ENCODE data around the gene PROCR. TPM values are rescaled to one million over a fixed set of nuclear protein-coding genes. Genes with fewer than 3 reads are reported as not detected.

The PROCR gene
- total and polyA plus RNA-seq, 5 donors from 2014 or later = 1.00 to 3.7 (median 1.7) TPM; not detected in 1

DNA sequence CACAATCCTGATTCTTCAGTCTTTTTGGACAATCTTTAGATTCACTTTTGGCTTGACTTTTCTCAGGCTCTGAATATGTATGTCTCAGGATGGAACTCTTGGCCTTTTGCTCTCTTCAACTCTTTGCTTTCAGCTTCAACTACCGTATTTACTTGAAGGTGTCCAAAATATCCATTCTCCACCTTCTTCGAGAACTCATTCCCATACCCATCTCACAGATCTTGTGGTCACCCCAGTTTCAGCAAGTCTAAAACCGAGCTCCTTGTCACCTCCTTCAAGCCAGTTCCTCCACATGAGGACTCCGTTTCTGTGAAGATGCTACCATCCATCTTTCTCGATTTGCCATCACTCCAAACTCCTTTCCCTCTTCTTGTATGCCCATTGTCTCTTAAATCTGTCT lies 52.7 kb downstream of the PROCR start:
- Histone ChIP-seq H3K27ac (ENCODE audit: insufficient read depth, low read length, poor library complexity, severe bottlenecking) (no peak overlapping the region), H3K27me3 (ENCODE audit: control insufficient read depth, insufficient read depth, low read length) (peaks cover 28% of the 10 kb centered on the region), H3K36me3 (ENCODE audit: control insufficient read depth, insufficient read depth, low read length) (no peaks in the 10 kb centered on the region), H3K4me3 (ENCODE audit: low read depth, low read length) (no peak overlapping the region), H3K9me3 (ENCODE audit: control insufficient read depth in 2 of 2, low read length in 2 of 2) (no peaks in the 10 kb centered on the region), H3K4me1 (ENCODE audit: control insufficient read depth, insufficient read depth, low read length, poor library complexity, severe bottlenecking) (no peaks in the 10 kb centered on the region)
- Mint-ChIP-seq H3K27ac (no peak overlapping the region), H3K4me3 (no peak overlapping the region), H3K36me3 (peaks cover 14% of the 10 kb centered on the region), H3K9me3 (peaks cover 0 to 12% (median 6%) of the 10 kb centered on the region in 7 donors), H3K4me1 (peaks cover 0 to 10% (median 5%) of the 10 kb centered on the region in 4 donors), H3K27me3 (peaks cover 49% of the 10 kb centered on the region)
- DNase-seq = no peak
- ATAC-seq (ENCODE audit: low read depth in 2 of 2) = no peak

DNA sequence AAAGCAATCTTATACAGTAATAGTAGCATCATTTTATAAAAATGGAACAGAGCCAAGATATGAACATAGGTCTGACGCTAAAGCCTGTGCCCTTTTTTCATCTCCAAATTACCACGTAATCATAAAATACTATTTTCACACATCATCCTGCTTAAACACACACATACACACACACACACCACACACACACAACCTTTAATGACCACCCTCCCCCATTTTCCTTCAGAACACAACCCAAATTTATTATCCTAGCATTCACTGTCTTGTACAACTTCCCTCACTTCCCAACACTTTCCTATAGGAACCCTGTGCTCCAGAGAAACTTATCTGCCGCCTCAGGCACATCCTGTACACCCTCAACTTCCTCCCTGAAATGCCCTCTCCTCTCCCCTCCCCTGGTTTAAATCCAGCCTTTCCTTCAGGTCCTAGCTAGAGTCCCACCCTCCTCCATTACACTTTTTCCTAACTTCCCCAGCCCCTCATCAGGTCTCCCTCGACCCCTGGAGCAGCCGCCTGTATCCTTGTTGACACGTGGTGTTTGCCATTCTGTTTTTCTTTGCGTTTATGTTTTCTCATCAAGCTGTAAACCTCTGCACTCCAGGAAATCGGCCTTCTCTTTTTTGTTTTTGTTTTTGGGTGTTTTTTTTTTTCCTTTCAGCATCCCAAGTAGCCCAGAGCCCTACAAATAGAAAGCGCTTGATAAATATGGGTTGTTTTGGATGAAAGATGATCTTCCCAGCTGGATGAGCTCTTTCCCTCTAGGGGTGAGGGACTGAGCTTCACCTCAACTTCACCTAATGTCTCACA lies 53.6 kb downstream of the PROCR start:
- H3K9me3 ChIP-seq (ENCODE audit: control insufficient read depth in 2 of 2, low read length in 2 of 2) = no peaks in the 10 kb centered on the region
- Mint-ChIP-seq H3K4me3 (peak overlapping the region; percentile 46 to 82 (median 75)), H3K27ac (no peak overlapping the region), H3K27me3 (peaks cover 50% of the 10 kb centered on the region), H3K9me3 (peaks cover 0 to 12% (median 6%) of the 10 kb centered on the region in 7 donors), H3K36me3 (peaks cover 16% of the 10 kb centered on the region), H3K4me1 (peaks cover 0 to 10% (median 5%) of the 10 kb centered on the region in 4 donors)
- DNase-seq (no peak), ATAC-seq (ENCODE audit: low read depth in 2 of 2) (no peak)
- peaks cover 28% of the 10 kb centered on the region for H3K27me3 ChIP-seq (ENCODE audit: control insufficient read depth, insufficient read depth, low read length)
- H3K4me1 ChIP-seq (ENCODE audit: control insufficient read depth, insufficient read depth, low read length, poor library complexity, severe bottlenecking) = no peaks in the 10 kb centered on the region
- no peaks in the 10 kb centered on the region for H3K36me3 ChIP-seq (ENCODE audit: control insufficient read depth, insufficient read depth, low read length)
- no peak overlapping the region for H3K4me3 ChIP-seq (ENCODE audit: low read depth, low read length)
- no peak overlapping the region for H3K27ac ChIP-seq (ENCODE audit: insufficient read depth, low read length, poor library complexity, severe bottlenecking)

DNA sequence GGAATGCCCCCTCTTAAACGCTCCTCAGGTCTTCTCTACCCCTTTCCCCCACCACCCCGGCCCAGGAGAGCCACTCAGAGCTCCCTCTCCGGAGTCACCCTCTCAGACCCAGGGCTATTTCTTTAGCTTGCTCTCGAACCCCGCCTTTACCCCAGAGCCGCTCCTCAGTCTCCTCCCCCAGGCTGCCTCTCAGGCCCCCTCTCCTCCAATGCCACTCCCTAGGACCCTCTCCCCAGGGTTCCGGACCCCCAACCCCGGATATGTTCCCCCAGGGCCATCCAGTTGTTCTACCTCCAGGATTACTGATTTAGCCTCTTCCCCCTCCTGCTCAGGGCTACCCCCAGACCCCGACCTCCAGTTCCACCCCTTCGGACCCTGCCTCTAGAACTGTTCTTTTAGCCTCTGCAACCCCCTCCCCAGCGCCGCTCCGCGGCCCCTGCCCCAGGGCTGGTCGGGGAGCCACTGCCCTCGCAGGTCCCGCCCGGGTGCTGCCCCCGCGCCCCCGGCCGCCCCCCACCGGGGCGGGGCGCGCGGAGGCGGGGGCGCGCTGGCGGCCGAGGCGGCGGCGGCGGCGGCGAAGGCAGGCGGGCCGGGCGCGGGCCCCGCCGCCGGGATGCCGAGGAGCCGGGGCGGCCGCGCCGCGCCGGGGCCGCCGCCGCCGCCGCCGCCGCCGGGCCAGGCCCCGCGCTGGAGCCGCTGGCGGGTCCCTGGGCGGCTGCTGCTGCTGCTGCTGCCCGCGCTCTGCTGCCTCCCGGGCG lies 54.4 kb downstream of the PROCR start, which contains the start of gene MMP24:
MMP24 (plus strand) TSS at position 565 of the 758 bp plus-strand sequence; CDS start at position 614, 49 bp downstream.
- H3K36me3 Mint-ChIP-seq = peaks cover 24% of the 10 kb centered on the region
- Histone ChIP-seq H3K27me3 (ENCODE audit: control insufficient read depth, insufficient read depth, low read length) (peaks cover 28% of the 10 kb centered on the region), H3K27ac (ENCODE audit: insufficient read depth, low read length, poor library complexity, severe bottlenecking) (no peak within 1 kb of the TSS), H3K36me3 (ENCODE audit: control insufficient read depth, insufficient read depth, low read length) (peaks cover 4% of the 10 kb centered on the region), H3K4me1 (ENCODE audit: control insufficient read depth, insufficient read depth, low read length, poor library complexity, severe bottlenecking) (no peaks in the 10 kb centered on the region), H3K9me3 (ENCODE audit: control insufficient read depth in 2 of 2, low read length in 2 of 2) (no peaks in the 10 kb centered on the region), H3K4me3 (ENCODE audit: low read depth, low read length) (no peak within 1 kb of the TSS)
- DNase-seq = no peak
- H3K27me3 Mint-ChIP-seq = peaks cover 54% of the 10 kb centered on the region
- ATAC-seq (ENCODE audit: low read depth in 2 of 2) = peak in 1 of 2 donors; percentile 8
- H3K4me1 Mint-ChIP-seq = peaks cover 0 to 10% (median 5%) of the 10 kb centered on the region in 4 donors
- H3K4me3 Mint-ChIP-seq = peak within 1 kb of the TSS; percentile 46 to 86 (median 76)
- peaks cover 0 to 16% (median 6%) of the 10 kb centered on the region in 7 donors for H3K9me3 Mint-ChIP-seq
- H3K27ac Mint-ChIP-seq = no peak within 1 kb of the TSS

Other genes with a start within 250 kb of the PROCR start
- gene GSS, start 216.3 kb upstream of the PROCR start, total RNA-seq = 26.0 TPM
- 10 to 100 TPM; 29.8 to 33.0 (median 31.4) TPM for gene GSS, start 216.3 kb upstream of the PROCR start, polyA plus RNA-seq
- 0.20 TPM for gene MYH7B, start 216.2 kb upstream of the PROCR start, total RNA-seq
- gene MYH7B, start 216.2 kb upstream of the PROCR start, polyA plus RNA-seq = under 1 TPM in 1 of 4 donors, not detected in 3; 0.35 TPM
- 76.4 TPM for gene TRPC4AP, start 79.3 kb upstream of the PROCR start, total RNA-seq
- 10 to 100 TPM; 58.7 to 73.2 (median 60.8) TPM for gene TRPC4AP, start 79.3 kb upstream of the PROCR start, polyA plus RNA-seq
- gene EDEM2, start 24.7 kb upstream of the PROCR start, total RNA-seq = 22.7 TPM
- 10 to 100 TPM; 46.4 to 52.1 (median 50.4) TPM for gene EDEM2, start 24.7 kb upstream of the PROCR start, polyA plus RNA-seq
- gene MMP24, start 54.6 kb downstream of the PROCR start, total RNA-seq = not detected
- gene MMP24, start 54.6 kb downstream of the PROCR start, polyA plus RNA-seq = under 1 TPM; 0.05 to 0.16 (median 0.09) TPM
- gene MMP24OS, start 106.0 kb downstream of the PROCR start, total RNA-seq = 50.6 TPM
- 10 to 100 TPM in 1 of 4 donors, 1 to 10 TPM in 3; 8.7 to 10.2 (median 9.3) TPM for gene MMP24OS, start 106.0 kb downstream of the PROCR start, polyA plus RNA-seq
- 52.2 TPM for gene EIF6, start 112.7 kb downstream of the PROCR start, total RNA-seq
- gene EIF6, start 112.7 kb downstream of the PROCR start, polyA plus RNA-seq = 100 to 1,000 TPM; 170 to 203 (median 185) TPM
- gene FAM83C, start 120.4 kb downstream of the PROCR start, total RNA-seq = not detected
- not detected for gene FAM83C, start 120.4 kb downstream of the PROCR start, polyA plus RNA-seq
- 28.3 TPM for gene UQCC1, start 239.9 kb downstream of the PROCR start, total RNA-seq
- 10 to 100 TPM; 11.7 to 22.0 (median 18.0) TPM for gene UQCC1, start 239.9 kb downstream of the PROCR start, polyA plus RNA-seq